Ovary (tissue), 9 donors: ENCODE data around the gene MMAB. TPM values are rescaled to one million over a fixed set of nuclear protein-coding genes. Genes with fewer than 3 reads are reported as not detected.

Experiments
- DNase-seq, 5 donors: peaks; one replicate each; pipeline ENCODE4 v3.0.0-alpha.2; 2019 to 2020
- H3K27ac ChIP-seq, 2 donors: fragments of 200-600 bp; one replicate each; pipeline versions ENCODE4 v1.5.1 to v1.8.0; 2019 to 2022
- H3K27me3 ChIP-seq: fragments of 200-600 bp; one replicate; pipeline ENCODE4 v1.8.0; 2022
- H3K36me3 ChIP-seq: fragments of 200-600 bp; sonication (generic); one replicate; pipeline ENCODE4 v1.5.1; 2019
- H3K4me1 ChIP-seq: one replicate; pipeline ENCODE4 v1.8.1; 2013; ENCODE audit warnings: mild to moderate bottlenecking, moderate library complexity; ENCODE audit not compliant: insufficient read depth
- H3K4me3 ChIP-seq: fragments of 200-600 bp; sonication (generic); one replicate; pipeline ENCODE4 v1.5.1; 2017
- H3K9me3 ChIP-seq, 2 donors: fragments of 200-600 bp in 1 of 2; sonication (generic) in 1 of 2; one replicate each; pipeline versions ENCODE4 v1.5.1 to v1.8.1; 2013 to 2019; ENCODE audit warnings: mild to moderate bottlenecking in 1 of 2, moderate library complexity in 1 of 2
- EP300 ChIP-seq: sonication (generic); formaldehyde crosslinking; IDR thresholded peaks from one replicate; pipeline ENCODE4 v1.6.1; 2017; ENCODE audit warnings: antibody characterized with exemption
- POLR2A ChIP-seq: fragments of 450-650 bp; IDR thresholded peaks from one replicate; pipeline ENCODE4 v1.6.1; 2017; ENCODE audit warnings: antibody characterized with exemption, mild to moderate bottlenecking, moderate library complexity
- WGBS, 3 donors: extraction: QIAGEN DNeasy Blood & Tissue Kit in 1 of 3; methylation state at CpG; one replicate each; pipeline versions ENCODE4 v1.1.5 to v1.1.7; 2013 to 2017; 5-methylcytosine and 5-hydroxymethylcytosine counted together
- intact Hi-C, 4 donors: fragments of 100-400 bp; cut with DNase I; formaldehyde crosslinking; loops; one replicate each; pipeline versions ENCODE4 v1.11.0 to v1.15.1; 2022 to 2023
- polyA plus RNA-seq, 2 donors: library from polyadenylated mRNA; stranded (reverse); fragments of 200-250 nt in 1 of 2; fragments of 350-450 nt in 1 of 2; fragmentation: Illumina TruSeq in 1 of 2; extraction: RNeasy Lipid Tissue Mini Kit (QIAGEN cat#74804) in 1 of 2; gene quantifications; one replicate each; pipeline ENCODE4 v1.2.3, GENCODE V29; 2013 to 2014
- total RNA-seq, 7 donors: library from RNA; depleted of rRNA in 2 of 7; stranded (reverse); fragments of >200 nt in 2 of 7; fragmentation: NEBNext Ultra II Directional in 3 of 7; extraction: Animal tissue kit (Norgen Biotek cat#: 25700) in 3 of 7; gene quantifications; one replicate each; pipeline versions ENCODE4 v1.1.0 to v1.2.4, GENCODE V29; 2016 to 2023
- TF ChIP-seq, protein P1 (sequence below), 3 donors: fragments of 450-650 bp in 2 of 3; fragments of 200-600 bp in 1 of 3; IDR thresholded peaks; one replicate each; pipeline versions ENCODE4 v1.5.1 to v1.8.0; 2016 to 2022; ENCODE audit warnings: antibody characterized with exemption in 3 of 3, mild to moderate bottlenecking in 1 of 3
- donor health status: DM: no; HTN: no; CAD: no; lungs with moderate emphysema.
- donor health status: DM: no; HTN: no; CAD: no.
- donor health status: Bipolar disorder and iron deficiency.
- donor health status: DM: yes; HTN: yes; CAD: no.
- donor health status: DM: no; HTN: no; CAD: no.
- donor health status: DM: yes; HTN: yes; CAD: no.

Gene MMAB
- total and polyA plus RNA-seq, 9 donors: 20.2 to 94.9 (median 33.2) TPM

DNA sequence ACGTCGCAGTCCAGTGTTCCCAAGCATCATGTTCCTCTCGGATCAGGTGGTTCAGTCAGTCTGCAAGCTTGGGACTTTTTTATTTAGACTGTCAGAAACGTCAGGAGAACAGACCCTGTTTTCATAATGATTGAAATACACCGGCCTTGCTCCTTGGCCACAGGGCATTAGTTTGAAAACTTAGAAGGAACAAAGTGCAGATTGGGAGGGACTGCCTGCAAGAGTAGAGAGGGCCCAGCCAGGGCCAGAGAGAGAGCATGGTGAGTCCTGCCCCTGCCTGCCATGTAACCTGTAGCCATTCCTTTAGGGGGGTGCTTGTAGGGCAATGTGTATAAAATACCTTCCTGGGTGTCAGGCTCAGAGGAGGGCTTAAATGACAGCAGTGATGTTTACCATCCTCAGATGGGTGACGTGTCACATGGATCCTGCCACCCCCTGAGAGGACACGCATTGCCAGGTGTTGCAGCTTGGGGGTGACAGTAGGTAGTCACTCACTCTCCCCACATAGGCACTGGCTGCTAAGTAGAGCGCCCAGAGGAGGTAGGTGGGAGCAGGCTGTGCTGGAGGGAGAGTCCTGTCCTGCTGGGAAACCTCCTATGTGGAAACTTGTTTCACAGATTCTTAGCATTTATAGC is 45.7 kb downstream of the MMAB start:
- peak in 1 of 5 donors; percentile 4 for DNase-seq
- 85 to 90% (median 88%) methylated on average over 8 of the region's 8 CpGs for WGBS, 3 donors
- Histone ChIP-seq H3K27ac (no peak overlapping the region), H3K4me1 (no peaks in the 10 kb centered on the region), H3K36me3 (no peaks in the 10 kb centered on the region), H3K4me3 (no peak overlapping the region), H3K27me3 (no peaks in the 10 kb centered on the region), H3K9me3 (no peaks in the 10 kb centered on the region)
- TF ChIP-seq, protein P1, sequence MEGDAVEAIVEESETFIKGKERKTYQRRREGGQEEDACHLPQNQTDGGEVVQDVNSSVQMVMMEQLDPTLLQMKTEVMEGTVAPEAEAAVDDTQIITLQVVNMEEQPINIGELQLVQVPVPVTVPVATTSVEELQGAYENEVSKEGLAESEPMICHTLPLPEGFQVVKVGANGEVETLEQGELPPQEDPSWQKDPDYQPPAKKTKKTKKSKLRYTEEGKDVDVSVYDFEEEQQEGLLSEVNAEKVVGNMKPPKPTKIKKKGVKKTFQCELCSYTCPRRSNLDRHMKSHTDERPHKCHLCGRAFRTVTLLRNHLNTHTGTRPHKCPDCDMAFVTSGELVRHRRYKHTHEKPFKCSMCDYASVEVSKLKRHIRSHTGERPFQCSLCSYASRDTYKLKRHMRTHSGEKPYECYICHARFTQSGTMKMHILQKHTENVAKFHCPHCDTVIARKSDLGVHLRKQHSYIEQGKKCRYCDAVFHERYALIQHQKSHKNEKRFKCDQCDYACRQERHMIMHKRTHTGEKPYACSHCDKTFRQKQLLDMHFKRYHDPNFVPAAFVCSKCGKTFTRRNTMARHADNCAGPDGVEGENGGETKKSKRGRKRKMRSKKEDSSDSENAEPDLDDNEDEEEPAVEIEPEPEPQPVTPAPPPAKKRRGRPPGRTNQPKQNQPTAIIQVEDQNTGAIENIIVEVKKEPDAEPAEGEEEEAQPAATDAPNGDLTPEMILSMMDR (IDR thresholded peaks at IDR 0.05): no peak
- TF ChIP-seq EP300: no peak
- no peak for TF ChIP-seq POLR2A
- intact Hi-C loops: loop anchor here in 2 of 4 donors (10.0 kb wide), 1 partner anchor 247 kb away; no protein-coding TSS in a partner anchor

DNA sequence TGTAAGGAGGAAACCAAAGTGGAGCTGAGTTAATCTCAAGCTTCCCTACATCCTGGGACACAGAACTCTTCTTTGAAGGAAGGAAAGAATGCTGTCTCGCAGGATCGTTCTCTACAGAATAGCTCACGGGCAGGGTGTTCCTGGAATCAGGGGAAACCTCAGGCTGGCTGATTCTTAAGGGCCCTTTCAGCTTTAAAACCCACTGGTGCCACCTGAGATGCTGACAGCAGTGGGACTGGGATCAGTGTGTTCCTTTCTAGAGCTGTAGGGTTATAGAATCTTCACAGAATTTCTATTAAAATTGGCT is 48.1 kb downstream of the MMAB start:
- Histone ChIP-seq H3K4me3 (no peak overlapping the region), H3K9me3 (no peaks in the 10 kb centered on the region), H3K4me1 (no peaks in the 10 kb centered on the region), H3K36me3 (no peaks in the 10 kb centered on the region), H3K27me3 (no peaks in the 10 kb centered on the region), H3K27ac (no peak overlapping the region)
- WGBS, 3 donors: 78 to 88% (median 88%) methylated on average over 3 of the region's 3 CpGs
- TF ChIP-seq POLR2A: no peak
- TF ChIP-seq EP300: no peak
- TF ChIP-seq, protein P1 (IDR thresholded peaks at IDR 0.05): no peak
- DNase-seq: no peak
- intact Hi-C loops: loop anchor here in 2 of 4 donors (10.0 kb wide), 1 partner anchor 250 kb away; no protein-coding TSS in a partner anchor

DNA sequence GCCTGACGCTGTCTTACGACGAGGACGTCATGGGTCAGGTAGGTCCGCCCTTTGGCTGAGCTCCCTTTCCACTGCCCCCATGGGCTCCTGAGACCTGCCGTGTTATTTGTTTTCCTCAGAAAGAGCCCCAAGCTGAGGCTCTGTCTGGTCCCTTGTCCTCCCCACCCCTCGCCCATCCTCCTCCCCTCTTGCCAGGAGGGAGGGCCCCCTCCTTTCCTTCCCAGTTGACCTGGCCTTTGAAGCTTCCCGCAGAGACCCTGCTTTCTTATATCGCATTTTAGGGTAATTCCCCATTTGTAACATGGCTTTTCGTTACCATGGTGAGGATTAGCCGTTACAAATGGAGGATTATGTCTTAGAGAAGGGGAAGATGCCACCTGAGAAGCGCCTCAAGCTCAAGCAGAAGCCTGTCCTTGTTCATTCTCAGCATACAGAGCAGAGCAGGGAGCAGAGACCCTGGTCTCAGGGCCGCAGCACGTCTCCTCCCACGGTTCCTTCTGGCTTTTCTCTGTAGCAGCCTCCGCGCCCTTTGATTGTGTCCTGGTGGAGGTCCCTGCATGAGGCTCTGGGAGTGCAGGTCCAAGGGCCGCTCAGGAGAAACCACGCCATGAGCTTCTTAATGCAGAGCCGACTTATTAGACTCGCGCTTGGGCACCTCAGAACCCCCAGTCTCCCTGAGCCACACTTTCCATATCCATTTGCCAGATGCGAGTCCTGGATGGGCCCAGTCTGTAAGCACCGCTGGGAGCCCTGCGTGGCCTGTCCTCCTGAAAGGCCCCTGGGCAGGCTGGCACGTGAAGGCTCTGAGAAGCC is 48.6 kb downstream of the MMAB start:
- 85 to 90% (median 89%) methylated on average over 25 to 26 of the region's 26 CpGs for WGBS, 3 donors
- no peak for TF ChIP-seq EP300
- TF ChIP-seq POLR2A: no peak
- TF ChIP-seq, protein P1 (IDR thresholded peaks at IDR 0.05): no peak
- Histone ChIP-seq H3K27me3 (no peaks in the 10 kb centered on the region), H3K4me1 (no peaks in the 10 kb centered on the region), H3K4me3 (no peak overlapping the region), H3K9me3 (no peaks in the 10 kb centered on the region), H3K36me3 (no peaks in the 10 kb centered on the region), H3K27ac (no peak overlapping the region)
- intact Hi-C loops: loop anchor here in 2 of 4 donors (10.0 kb wide), 1 partner anchor 250 kb away; no protein-coding TSS in a partner anchor
- DNase-seq: peak in 1 of 5 donors; percentile 23

DNA sequence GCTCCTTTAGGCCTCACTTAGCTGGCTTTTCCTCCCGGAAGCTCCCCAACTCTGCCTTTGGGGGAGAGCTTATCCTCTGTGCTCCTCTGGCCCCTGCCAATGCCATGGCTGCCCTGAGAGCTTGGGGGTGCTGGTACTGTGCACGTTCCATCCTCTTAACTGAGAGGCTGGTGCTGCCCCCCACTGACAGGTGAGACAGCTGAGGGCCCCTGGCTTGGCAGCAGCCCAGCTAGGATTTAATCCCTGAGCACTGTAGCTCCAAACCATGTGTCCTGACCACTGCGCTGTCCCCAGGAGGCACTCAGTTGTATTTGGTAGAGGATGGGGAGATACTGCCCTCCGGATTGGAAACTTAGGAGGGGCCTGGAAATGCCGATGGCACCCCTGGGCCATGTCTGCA is 49.8 kb downstream of the MMAB start:
- Histone ChIP-seq H3K27me3 (no peaks in the 10 kb centered on the region), H3K36me3 (no peaks in the 10 kb centered on the region), H3K27ac (no peak overlapping the region), H3K4me3 (no peak overlapping the region), H3K4me1 (no peaks in the 10 kb centered on the region), H3K9me3 (no peaks in the 10 kb centered on the region)
- peak in 1 of 5 donors; percentile 29 for DNase-seq
- intact Hi-C loops: loop anchor here in 2 of 4 donors (10.0 kb wide), 1 partner anchor 251 kb away; no protein-coding TSS in a partner anchor
- no peak for TF ChIP-seq POLR2A
- TF ChIP-seq, protein P1 (IDR thresholded peaks at IDR 0.05): no peak
- TF ChIP-seq EP300: no peak
- 91 to 95% (median 93%) methylated on average over 4 to 5 of the region's 5 CpGs for WGBS, 3 donors
